ENCODE data around the gene GATB.

The GATB gene

GRCh38 chr4:151652841-151653547 lies 107.8 kb downstream of the GATB start:
- no peak for DNase-seq (ENCODE audit: low spot score)
- no peak for TF ChIP-seq CTCF (IDR thresholded peaks at IDR 0.05; ENCODE audit: borderline replicate concordance, control extremely low read depth, extremely low read depth, insufficient read depth, missing control alignments)
- in situ Hi-C loops (cut with MboI; ENCODE audit: low sequenced_read_pairs, unreplicated experiment) = no loop called here

- in situ Hi-C loops (cut with MboI; ENCODE audit: low sequenced_read_pairs, unreplicated experiment) = no loop called here
- TF ChIP-seq CTCF (IDR thresholded peaks at IDR 0.05; ENCODE audit: borderline replicate concordance, control extremely low read depth, extremely low read depth, insufficient read depth, missing control alignments) = no peak
- no peak for DNase-seq (ENCODE audit: low spot score)
These were observed 109.3 kb downstream of the GATB start for GRCh38 chr4:151651496-151651895.

- in situ Hi-C loops (cut with MboI; ENCODE audit: low sequenced_read_pairs, unreplicated experiment) = no loop called here
- DNase-seq (ENCODE audit: low spot score) = no peak
- no peak for TF ChIP-seq CTCF (IDR thresholded peaks at IDR 0.05; ENCODE audit: borderline replicate concordance, control extremely low read depth, extremely low read depth, insufficient read depth, missing control alignments)
These were observed 111.3 kb downstream of the GATB start for GRCh38 chr4:151649479-151649878.

GRCh38 chr4:151646322-151646721 lies 114.5 kb downstream of the GATB start:
- no peak for TF ChIP-seq CTCF (IDR thresholded peaks at IDR 0.05; ENCODE audit: borderline replicate concordance, control extremely low read depth, extremely low read depth, insufficient read depth, missing control alignments)
- in situ Hi-C loops (cut with MboI; ENCODE audit: low sequenced_read_pairs, unreplicated experiment) = no loop called here
- DNase-seq (ENCODE audit: low spot score) = no peak

GRCh38 chr4:151644622-151645021 lies 116.2 kb downstream of the GATB start:
- in situ Hi-C loops (cut with MboI; ENCODE audit: low sequenced_read_pairs, unreplicated experiment) = no loop called here
- peak; percentile 21 for TF ChIP-seq CTCF (IDR thresholded peaks at IDR 0.05; ENCODE audit: borderline replicate concordance, control extremely low read depth, extremely low read depth, insufficient read depth, missing control alignments)
- no peak for DNase-seq (ENCODE audit: low spot score)

- no peak for TF ChIP-seq CTCF (IDR thresholded peaks at IDR 0.05; ENCODE audit: borderline replicate concordance, control extremely low read depth, extremely low read depth, insufficient read depth, missing control alignments)
- DNase-seq (ENCODE audit: low spot score) = no peak
- in situ Hi-C loops (cut with MboI; ENCODE audit: low sequenced_read_pairs, unreplicated experiment) = no loop called here
These were observed 117.2 kb downstream of the GATB start for GRCh38 chr4:151643564-151643963.
